Osteoblast (primary cell): ENCODE measurements around the gene TXNDC11. TPM values are rescaled to one million over a fixed set of nuclear protein-coding genes. Genes with fewer than 3 reads are reported as not detected.

Source experiments
- DNase-seq: peaks from one replicate; pipeline ENCODE4 v3.0.0; 2011; ENCODE audit warnings: low spot score, mixed read lengths; ENCODE audit not compliant: insufficient read length; ENCODE audit errors: missing footprints
- H2AFZ ChIP-seq: 2 replicates; pipeline ENCODE4 v1.6.0; 2011; ENCODE audit warnings: mild to moderate bottlenecking, low read length
- H3K27ac ChIP-seq: 2 replicates; pipeline ENCODE4 v1.5.1; 2011; ENCODE audit warnings: mild to moderate bottlenecking, low read depth, low read length, moderate library complexity
- H3K27me3 ChIP-seq: 2 replicates; pipeline ENCODE4 v1.6.0; 2012; ENCODE audit warnings: mild to moderate bottlenecking, control low read depth, inconsistent platforms, low read length, moderate library complexity; ENCODE audit not compliant: insufficient read depth
- H3K36me3 ChIP-seq: 2 replicates; pipeline ENCODE4 v1.5.1; 2011; ENCODE audit warnings: mild to moderate bottlenecking, low read length, control low read depth, moderate library complexity; ENCODE audit not compliant: insufficient read depth
- H3K4me1 ChIP-seq: 2 replicates; pipeline ENCODE4 v1.5.1; 2011; ENCODE audit warnings: mild to moderate bottlenecking, low read length, control low read depth, moderate library complexity; ENCODE audit not compliant: insufficient read depth
- H3K4me2 ChIP-seq: 2 replicates; pipeline ENCODE4 v1.6.0; 2011; ENCODE audit warnings: mild to moderate bottlenecking, low read length; ENCODE audit not compliant: insufficient read depth
- H3K4me3 ChIP-seq: fragments of 200-600 bp; sonication (generic); 3 replicates; pipeline ENCODE4 v1.5.1; 2012; ENCODE audit warnings: mild to moderate bottlenecking, low read length, inconsistent platforms; ENCODE audit not compliant: insufficient read depth
- H3K79me2 ChIP-seq: 2 replicates; pipeline ENCODE4 v1.6.0; 2012; ENCODE audit warnings: mild to moderate bottlenecking, low read length, control low read depth, inconsistent platforms; ENCODE audit not compliant: insufficient read depth
- H3K9me3 ChIP-seq: 2 replicates; pipeline ENCODE4 v1.5.1; 2011; ENCODE audit warnings: low read depth, low read length, control low read depth
- H4K20me1 ChIP-seq: 2 replicates; pipeline ENCODE4 v1.6.0; 2012; ENCODE audit warnings: mild to moderate bottlenecking, low read length, control low read depth; ENCODE audit not compliant: insufficient read depth
- total RNA-seq: library from RNA; depleted of rRNA; stranded (reverse); fragments of >200 nt; gene quantifications from 2 replicates; pipeline ENCODE4 v1.2.3, GENCODE V29; 2012
- TF ChIP-seq, protein P1 (sequence below): IDR thresholded peaks from 2 replicates; pipeline ENCODE4 v1.5.1; 2011; ENCODE audit warnings: mild to moderate bottlenecking, low read depth, low read length, moderate library complexity; ENCODE audit errors: extremely low read depth

TXNDC11 gene
- total RNA-seq, 1 donor, result 26.1 TPM

DNA sequence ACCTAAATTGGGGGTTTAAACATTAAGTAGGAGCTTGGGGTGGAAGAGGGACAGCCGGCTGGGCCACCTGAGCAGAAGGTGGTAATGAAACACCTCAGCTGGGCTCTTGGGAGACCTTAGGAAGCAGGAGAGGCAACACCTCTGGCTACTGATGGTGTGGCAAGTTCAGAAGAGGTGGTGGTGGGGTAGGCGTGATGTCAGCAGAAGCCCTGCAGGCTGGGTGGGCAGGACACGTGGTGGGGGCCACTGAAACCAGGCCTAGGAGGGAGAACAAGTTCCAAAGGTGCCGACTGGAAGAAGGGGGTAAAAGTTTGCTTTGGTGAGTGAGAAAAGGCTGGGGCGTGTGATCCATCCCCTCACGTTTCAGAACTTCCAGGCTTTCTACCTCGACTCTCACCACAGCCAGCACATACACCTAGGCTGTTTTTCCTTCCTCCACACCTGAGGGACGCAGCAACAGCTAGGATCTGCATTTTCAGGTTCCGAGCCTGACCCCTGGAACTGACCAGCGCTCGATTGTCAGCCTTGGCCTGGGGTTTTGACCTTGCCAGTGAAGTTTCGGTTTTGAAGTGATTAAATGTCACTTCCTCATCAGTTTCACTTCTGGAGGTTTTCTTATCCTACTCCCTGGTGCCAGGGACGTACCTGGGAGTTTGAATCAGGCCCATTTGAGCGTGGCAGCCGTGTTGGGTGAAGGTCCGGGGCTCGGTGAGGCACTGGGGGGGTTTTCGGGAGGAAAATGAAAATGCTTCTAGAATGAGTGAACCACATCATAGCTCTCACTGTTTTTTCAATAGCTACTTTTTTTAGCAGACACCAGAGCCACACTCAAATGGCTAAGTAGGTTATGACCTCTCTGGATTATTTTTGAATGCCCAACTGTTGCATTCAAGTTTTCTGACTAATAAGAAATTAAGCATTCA lies 64.4 kb downstream of the TXNDC11 start:
- Histone ChIP-seq H3K27me3 (no peaks in the 10 kb centered on the region), H3K79me2 (peaks cover 25% of the 10 kb centered on the region), H4K20me1 (peaks cover 73% of the 10 kb centered on the region), H3K4me3 (no peak overlapping the region), H3K27ac (peak overlapping the region; percentile 56), H3K4me2 (peak overlapping the region; percentile 3), H2AFZ (no peak overlapping the region), H3K4me1 (peaks cover 30% of the 10 kb centered on the region), H3K36me3 (peaks cover 33% of the 10 kb centered on the region), H3K9me3 (no peaks in the 10 kb centered on the region)
- DNase-seq, result no peak
- TF ChIP-seq, protein P1, sequence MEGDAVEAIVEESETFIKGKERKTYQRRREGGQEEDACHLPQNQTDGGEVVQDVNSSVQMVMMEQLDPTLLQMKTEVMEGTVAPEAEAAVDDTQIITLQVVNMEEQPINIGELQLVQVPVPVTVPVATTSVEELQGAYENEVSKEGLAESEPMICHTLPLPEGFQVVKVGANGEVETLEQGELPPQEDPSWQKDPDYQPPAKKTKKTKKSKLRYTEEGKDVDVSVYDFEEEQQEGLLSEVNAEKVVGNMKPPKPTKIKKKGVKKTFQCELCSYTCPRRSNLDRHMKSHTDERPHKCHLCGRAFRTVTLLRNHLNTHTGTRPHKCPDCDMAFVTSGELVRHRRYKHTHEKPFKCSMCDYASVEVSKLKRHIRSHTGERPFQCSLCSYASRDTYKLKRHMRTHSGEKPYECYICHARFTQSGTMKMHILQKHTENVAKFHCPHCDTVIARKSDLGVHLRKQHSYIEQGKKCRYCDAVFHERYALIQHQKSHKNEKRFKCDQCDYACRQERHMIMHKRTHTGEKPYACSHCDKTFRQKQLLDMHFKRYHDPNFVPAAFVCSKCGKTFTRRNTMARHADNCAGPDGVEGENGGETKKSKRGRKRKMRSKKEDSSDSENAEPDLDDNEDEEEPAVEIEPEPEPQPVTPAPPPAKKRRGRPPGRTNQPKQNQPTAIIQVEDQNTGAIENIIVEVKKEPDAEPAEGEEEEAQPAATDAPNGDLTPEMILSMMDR, result no peak

DNA sequence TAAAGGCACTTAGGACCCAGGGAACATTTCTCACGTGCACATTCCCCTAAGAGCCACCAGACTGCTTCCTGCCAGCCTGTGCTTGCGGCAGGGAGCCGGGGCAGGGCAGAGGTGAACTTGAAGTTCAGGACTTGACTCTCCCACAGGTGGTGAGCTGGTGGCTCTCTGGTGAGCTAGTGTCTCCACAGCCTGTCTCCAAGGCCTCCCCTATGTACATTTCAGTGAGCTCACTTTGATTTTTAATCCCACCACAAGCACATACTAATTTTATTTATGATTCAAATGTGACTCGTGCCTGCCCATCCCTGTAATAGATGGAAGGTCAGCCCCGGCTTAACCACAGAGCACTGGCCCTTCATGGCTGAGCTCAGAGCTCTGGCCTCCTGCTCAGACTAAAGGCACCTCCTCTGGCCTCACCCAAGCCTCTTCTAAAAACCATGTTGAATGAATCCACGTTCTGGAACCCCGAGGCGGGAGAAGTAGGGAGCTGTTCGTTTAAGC lies 65.2 kb downstream of the TXNDC11 start:
- Histone ChIP-seq H2AFZ (no peak overlapping the region), H4K20me1 (peaks cover 75% of the 10 kb centered on the region), H3K27me3 (no peaks in the 10 kb centered on the region), H3K36me3 (peaks cover 31% of the 10 kb centered on the region), H3K4me3 (no peak overlapping the region), H3K27ac (peak overlapping the region; percentile 56), H3K9me3 (no peaks in the 10 kb centered on the region), H3K79me2 (peaks cover 25% of the 10 kb centered on the region), H3K4me2 (no peak overlapping the region), H3K4me1 (peaks cover 25% of the 10 kb centered on the region)
- DNase-seq, result peak; percentile 81
- TF ChIP-seq, protein P1, result no peak

DNA sequence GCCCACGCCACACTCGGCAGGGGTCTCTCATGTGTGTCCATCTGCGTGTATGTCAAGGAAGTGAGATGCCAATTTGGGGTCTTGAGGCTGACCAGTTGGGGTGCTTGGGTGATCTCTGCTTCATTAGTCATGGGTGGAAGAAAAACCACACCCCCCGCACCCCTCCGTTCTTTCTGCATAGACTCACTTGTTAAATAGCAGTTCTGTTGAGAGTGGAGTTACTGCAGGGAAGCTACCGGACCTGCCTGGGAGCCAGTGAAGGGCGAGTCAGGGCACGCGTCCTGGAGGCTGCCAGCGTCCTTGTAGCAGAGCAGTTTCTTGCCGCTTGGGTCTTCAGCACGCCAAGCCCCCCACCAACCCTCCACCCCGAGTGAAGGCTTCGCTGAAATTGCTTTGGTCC lies 65.9 kb downstream of the TXNDC11 start:
- Histone ChIP-seq H3K4me3 (no peak overlapping the region), H3K4me1 (peaks cover 20% of the 10 kb centered on the region), H2AFZ (no peak overlapping the region), H3K79me2 (peaks cover 24% of the 10 kb centered on the region), H3K9me3 (no peaks in the 10 kb centered on the region), H4K20me1 (peaks cover 75% of the 10 kb centered on the region), H3K27ac (no peak overlapping the region), H3K4me2 (no peak overlapping the region), H3K36me3 (peaks cover 28% of the 10 kb centered on the region), H3K27me3 (no peaks in the 10 kb centered on the region)
- DNase-seq, result no peak
- TF ChIP-seq, protein P1, result no peak
